Stimulated activated CD8-positive, alpha-beta memory T cell treated with anti-CD3 and anti-CD28 coated beads, Interleukin-7, amount 100 ng/mL, for 4 hours (primary cell): ENCODE results near the gene OGG1.
"Not testable (repeated sequence)": the region's sequence is repeated elsewhere in the genome, so short reads cannot be mapped to it uniquely, and the experiment has no call there.

Source experiments
- DNase-seq, 2 donors: peaks; one replicate each; pipeline ENCODE4 v3.0.0-alpha.2; 2020; ENCODE audit warnings: low read depth in 2 of 2

Gene OGG1

GRCh38 chr3:9762871-9763270 lies 13.1 kb downstream of the OGG1 start:
- no peak for DNase-seq

- no peak for DNase-seq
Measured at GRCh38 chr3:9765865-9766264, 16.1 kb downstream of the OGG1 start.

- DNase-seq = no peak
Measured at GRCh38 chr3:9767418-9767817, 17.7 kb downstream of the OGG1 start.

- DNase-seq = no peak
Measured at GRCh38 chr3:9768141-9768775, 18.5 kb downstream of the OGG1 start.

- DNase-seq = no peak
Measured at GRCh38 chr3:9769012-9769411, 19.3 kb downstream of the OGG1 start.

DNA sequence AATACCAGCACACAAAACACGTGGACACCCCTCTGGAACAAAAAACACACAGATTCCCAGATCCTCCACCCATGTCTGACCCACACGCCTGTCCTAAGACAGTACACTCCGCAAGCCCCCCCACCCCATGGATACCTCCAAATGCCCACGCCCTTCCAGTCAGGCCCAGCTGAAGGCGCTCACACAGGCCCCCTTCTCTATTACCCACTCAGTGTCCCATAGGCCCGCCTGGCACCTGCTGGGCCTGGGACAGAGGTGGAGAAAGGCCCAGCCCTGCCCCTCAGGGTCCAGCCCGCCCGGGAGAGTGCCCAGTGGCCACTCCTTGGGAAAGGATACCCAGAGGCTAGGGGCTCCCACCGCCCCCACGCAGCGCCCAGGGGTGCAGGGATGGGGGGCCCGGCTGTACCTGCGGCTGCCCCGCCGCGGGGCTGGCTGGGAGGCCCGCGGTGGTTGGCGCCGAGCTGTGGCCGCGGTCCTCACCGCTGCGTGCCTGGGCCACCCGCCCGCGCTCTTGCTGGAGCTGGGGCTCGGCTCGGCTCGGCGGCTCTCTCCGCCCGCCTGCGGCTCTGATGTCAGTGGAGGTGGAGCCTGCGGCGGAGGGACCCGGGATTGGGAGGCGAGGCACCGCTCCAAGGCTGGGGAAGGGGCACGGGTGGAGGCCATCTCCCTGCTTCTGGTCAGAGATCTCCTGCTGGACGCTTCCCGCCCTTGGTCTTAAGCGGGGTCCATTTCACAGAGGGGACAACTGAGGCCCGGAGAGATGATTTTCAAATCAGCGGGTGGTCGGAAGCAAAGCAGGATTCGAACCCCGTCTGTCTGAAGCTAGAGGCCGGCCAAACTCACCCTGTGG lies 19.9 kb downstream of the OGG1 start, which contains the start of gene CAMK1:
CAMK1 (minus strand) TSS at position 522 of the 850 bp plus-strand sequence. CDS start 2,198 bp downstream, outside the sequence.
- DNase-seq = peak in 1 of 2 donors; percentile 53

- DNase-seq = no peak
Measured at GRCh38 chr3:9770276-9770812, 20.6 kb downstream of the OGG1 start.

GRCh38 chr3:9771007-9771406 lies 21.3 kb downstream of the OGG1 start:
- DNase-seq = not testable (repeated sequence)

GRCh38 chr3:9776896-9777693 lies 27.3 kb downstream of the OGG1 start:
- no peak for DNase-seq

- no peak for DNase-seq
Measured at GRCh38 chr3:9777694-9778021, 27.9 kb downstream of the OGG1 start.

DNA sequence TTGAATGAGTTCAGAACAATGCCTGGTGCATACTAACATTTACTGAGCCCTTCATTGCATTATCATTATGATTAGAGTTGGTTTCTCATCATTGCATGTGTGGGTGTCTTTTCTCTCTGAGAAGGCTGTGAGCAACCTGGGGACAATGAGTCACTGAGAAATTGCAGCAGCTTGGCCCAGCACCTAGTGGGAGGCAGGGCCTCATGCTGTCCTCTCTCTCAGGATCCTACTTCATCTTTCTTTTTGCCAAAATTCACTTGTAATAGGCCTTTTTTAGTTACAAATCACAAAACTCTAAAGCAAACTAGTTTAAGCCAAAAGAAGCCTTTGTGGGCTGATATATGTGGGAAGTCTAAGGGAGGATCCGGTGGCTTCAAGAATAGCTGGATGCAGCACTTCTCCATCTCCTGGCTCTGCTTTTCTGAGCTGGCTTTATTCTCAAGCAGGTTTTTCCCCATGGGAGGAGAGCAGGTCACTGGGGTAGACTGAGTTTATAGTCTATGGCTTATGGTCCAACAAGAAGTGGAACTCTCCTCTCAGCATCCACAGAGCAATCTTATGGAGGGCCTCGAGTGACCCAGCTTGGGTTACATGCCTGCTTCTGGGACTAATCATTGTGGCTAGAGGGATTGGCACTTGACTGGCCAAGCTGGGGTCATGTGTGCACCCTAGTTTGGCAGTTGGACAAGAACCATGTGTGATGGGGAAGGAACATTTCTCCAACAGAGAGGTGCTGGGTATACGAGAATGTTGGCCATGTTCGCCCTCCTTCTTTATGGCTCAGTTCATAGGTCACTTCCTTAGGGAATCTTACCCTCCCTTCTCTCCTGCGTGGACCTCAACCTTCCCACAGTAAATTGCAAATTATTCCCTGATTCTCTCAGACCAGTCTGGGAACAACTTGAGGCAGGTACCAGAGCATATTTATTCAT lies 28.7 kb downstream of the OGG1 start:
- DNase-seq = peak; percentile 40 to 48

DNA sequence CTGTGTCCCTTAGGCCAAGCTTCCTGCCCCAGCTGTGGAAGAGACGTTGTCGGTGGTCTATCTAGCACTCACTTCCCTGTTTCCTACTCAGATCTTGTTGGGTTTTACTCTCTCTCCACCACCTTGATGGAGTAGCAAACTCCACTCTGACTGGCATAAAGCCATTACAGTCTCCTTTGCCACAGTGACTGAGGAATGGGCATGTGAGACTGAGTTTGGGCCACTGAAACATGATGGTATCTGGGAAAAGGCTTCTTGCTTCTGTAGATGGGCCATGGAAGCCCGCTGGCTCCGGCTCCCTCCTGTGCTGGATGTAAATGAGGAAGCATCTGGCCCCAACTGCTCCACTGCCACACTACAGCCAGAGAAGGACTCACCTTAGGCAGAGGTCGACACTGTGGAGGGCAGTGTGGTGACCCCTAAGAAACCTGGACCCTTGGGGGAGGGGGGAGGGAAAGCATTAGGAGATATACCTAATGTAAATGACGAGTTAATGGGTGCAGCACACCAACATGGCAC lies 29.4 kb downstream of the OGG1 start:
- no peak for DNase-seq

GRCh38 chr3:9779721-9780457 lies 30.1 kb downstream of the OGG1 start:
- DNase-seq = peak; percentile 15 to 16

- no peak for DNase-seq
Measured at GRCh38 chr3:9780458-9780812, 30.7 kb downstream of the OGG1 start.

- no peak for DNase-seq
Measured at GRCh38 chr3:9780910-9781309, 31.2 kb downstream of the OGG1 start.

DNA sequence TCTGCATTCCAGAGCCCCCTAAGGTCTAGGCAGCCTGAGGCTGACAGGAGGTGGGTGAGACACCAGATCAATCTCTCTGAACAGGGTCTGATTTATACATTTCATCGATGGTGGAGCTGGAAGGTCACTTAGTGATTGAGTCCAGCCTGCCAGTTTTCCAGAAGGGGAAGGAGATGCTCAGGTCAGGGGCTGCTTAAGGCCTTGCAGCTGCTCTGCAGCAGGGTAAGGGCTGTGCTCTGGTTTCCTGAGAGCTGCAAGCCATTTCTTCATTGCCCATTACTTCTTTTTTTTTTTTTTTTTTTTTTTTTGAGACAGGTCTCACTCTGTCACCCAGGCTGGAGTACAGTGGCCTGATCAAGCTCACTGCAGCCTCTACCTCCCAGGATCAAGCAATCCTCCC lies 31.8 kb downstream of the OGG1 start:
- DNase-seq = no peak

- DNase-seq = no peak
Measured at GRCh38 chr3:9781978-9782603, 32.3 kb downstream of the OGG1 start.

GRCh38 chr3:9782770-9783169 lies 33.0 kb downstream of the OGG1 start:
- no peak for DNase-seq

- no peak for DNase-seq
Measured at GRCh38 chr3:9783954-9784353, 34.2 kb downstream of the OGG1 start.

GRCh38 chr3:9784965-9785364 lies 35.2 kb downstream of the OGG1 start:
- DNase-seq = no peak
